Heart left ventricle (tissue), 13 donors: Measurements from ENCODE around the gene B3GLCT.

Experiments
- CTCF ChIP-seq, 12 donors: fragments of 200-600 bp; sonication (generic) in 4 of 12; IDR thresholded peaks; one replicate each; pipeline versions ENCODE4 v1.5.0 to v1.8.0; 2018 to 2022; ENCODE audit warnings: antibody characterized with exemption in 12 of 12, mild to moderate bottlenecking in 5 of 12
- POLR2A ChIP-seq, 2 donors: fragments of 450-650 bp; IDR thresholded peaks; one replicate each; pipeline ENCODE4 v1.6.1; 2017; ENCODE audit warnings: antibody characterized with exemption in 2 of 2, mild to moderate bottlenecking in 2 of 2, moderate library complexity in 2 of 2
- donor health status: ischemic (EF 13 %, LVEDD 7.1; RV severe dilation, severe dysfunction).
- donor health status: DM: no; HTN: yes; CAD: no.
- donor health status: DM: no; HTN: no; CAD: no.
- donor health status: ischemic (EF 25% LVEDD 6.9; RV normal size, moderate dysfunction).
- donor health status: ischemic (EF 25% LVEDD 5.7; RV mildly dilated, moderate dysfunction).
- donor health status: ischemic (EF 35%, LVEDD 5.7; RV mildly dilated, moderate dysfunction).
- donor health status: nonischemic (EF 11% LVEDD 7.7; RV severe dilation, severe dysfunction).
- donor health status: DM: yes; HTN: yes; CAD: no.
- donor health status: PGD.
- donor health status: ischemic (EF 29% LVEDD 5.4; RV normal size, mild dysfunction).
- donor health status: nonischemic (EF 23%, LVEDD 6.1; RV moderate dilation, normal function).

GRCh38 chr13:31311921-31312320 lies 112.1 kb downstream of the B3GLCT start:
- TF ChIP-seq CTCF (IDR thresholded peaks at IDR 0.05), result no peak
- no peak for TF ChIP-seq POLR2A (IDR thresholded peaks at IDR 0.05)
